Upper lobe of left lung (tissue), 6 donors: ENCODE results near the gene MORC3. TPM values are rescaled to one million over a fixed set of nuclear protein-coding genes. Genes with fewer than 3 reads are reported as not detected.
"Not testable (repeated sequence)": the region's sequence is repeated elsewhere in the genome, so short reads cannot be mapped to it uniquely, and the experiment has no call there.

Source experiments
- ATAC-seq, 2 donors: fragments of 200-7000 bp; cut with Tn5 transposase; one replicate each; pipeline ENCODE4 v1.9.1; 2022; ENCODE audit warnings: mild to moderate bottlenecking in 2 of 2, moderate library complexity in 2 of 2; ENCODE audit not compliant: low FRiP score in 2 of 2
- DNase-seq, 2 donors: peaks; one replicate each; pipeline ENCODE4 v3.0.0-alpha.2; 2019 to 2020
- H3K27ac ChIP-seq, 4 donors: fragments of 200-600 bp; sonication (generic); one replicate each; pipeline ENCODE4 v1.5.1; 2016 to 2019
- H3K27me3 ChIP-seq, 4 donors: fragments of 200-600 bp; sonication (generic); one replicate each; pipeline ENCODE4 v1.5.1; 2017 to 2019
- H3K36me3 ChIP-seq, 4 donors: fragments of 200-600 bp; sonication (generic); one replicate each; pipeline ENCODE4 v1.5.1; 2016 to 2019
- H3K4me1 ChIP-seq, 4 donors: fragments of 200-600 bp; sonication (generic); one replicate each; pipeline ENCODE4 v1.5.1; 2018 to 2019
- H3K4me3 ChIP-seq, 4 donors: fragments of 200-600 bp; sonication (generic); one replicate each; pipeline ENCODE4 v1.5.1; 2017 to 2019; ENCODE audit warnings: mild to moderate bottlenecking in 2 of 4, moderate library complexity in 1 of 4
- H3K9me3 ChIP-seq, 4 donors: fragments of 200-600 bp; sonication (generic); one replicate each; pipeline ENCODE4 v1.5.1; 2018 to 2019
- EP300 ChIP-seq, 4 donors: sonication (generic); formaldehyde crosslinking; IDR thresholded peaks; one replicate each; pipeline ENCODE4 v1.5.1; 2017; ENCODE audit warnings: antibody characterized with exemption in 4 of 4, control low read depth in 2 of 4
- POLR2A ChIP-seq, 4 donors: fragments of 450-650 bp; IDR thresholded peaks; one replicate each; pipeline ENCODE4 v1.5.1; 2016 to 2017; ENCODE audit warnings: antibody characterized with exemption in 4 of 4, mild to moderate bottlenecking in 2 of 4
- POLR2AphosphoS5 ChIP-seq, 2 donors: sonication (generic); formaldehyde crosslinking; IDR thresholded peaks; one replicate each; pipeline ENCODE4 v1.5.1; 2017; ENCODE audit warnings: antibody characterized with exemption in 2 of 2
- WGBS, 2 donors: methylation state at CpG; one replicate each; pipeline ENCODE4 v1.1.5; 2017 to 2018; 5-methylcytosine and 5-hydroxymethylcytosine counted together
- total RNA-seq, 6 donors: library from RNA; depleted of rRNA in 4 of 6; stranded (reverse); fragments of >200 nt in 4 of 6; gene quantifications; one replicate each; pipeline versions ENCODE4 v1.1.0 to v1.2.1, GENCODE V29; 2016 to 2021
- TF ChIP-seq, protein P1 (sequence below), 6 experiments: fragments of 450-650 bp in 4 of 6; fragments of 200-600 bp in 2 of 6; sonication (generic) in 2 of 6; IDR thresholded peaks; one replicate each; pipeline ENCODE4 v1.5.1; 2016 to 2019; ENCODE audit warnings: antibody characterized with exemption in 6 of 6
- donor health status: DM: no; HTN: no; CAD: no; lungs with moderate emphysema.
- donor health status: DM: no; HTN: yes; CAD: no; lungs with severe emphysema.

Gene MORC3
- total RNA-seq, 6 donors from 2014 or later = 26.0 to 62.7 (median 31.5) TPM

DNA sequence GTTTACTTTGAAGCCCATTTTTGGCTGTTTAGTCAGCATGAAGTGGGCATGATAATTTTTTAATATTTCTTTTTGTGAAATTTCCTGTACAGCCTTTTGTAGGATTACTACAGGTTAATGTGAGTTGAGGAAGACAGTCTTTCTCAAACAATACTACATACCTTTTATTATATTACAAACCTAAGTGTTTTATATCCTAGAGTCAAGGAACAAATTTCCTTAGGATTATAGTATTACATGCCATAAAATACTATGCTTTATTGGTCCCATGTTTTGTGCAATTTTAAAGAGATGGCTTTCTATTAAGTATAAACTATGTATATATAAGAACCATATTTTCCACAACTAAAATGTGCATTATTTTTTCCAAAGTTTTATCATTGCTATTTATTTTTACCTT lies 56.0 kb downstream of the MORC3 start:
- Histone ChIP-seq H3K36me3 (peaks cover 32 to 74% (median 47%) of the 10 kb centered on the region in 4 donors), H3K4me3 (no peak overlapping the region)
- no peak for ATAC-seq

DNA sequence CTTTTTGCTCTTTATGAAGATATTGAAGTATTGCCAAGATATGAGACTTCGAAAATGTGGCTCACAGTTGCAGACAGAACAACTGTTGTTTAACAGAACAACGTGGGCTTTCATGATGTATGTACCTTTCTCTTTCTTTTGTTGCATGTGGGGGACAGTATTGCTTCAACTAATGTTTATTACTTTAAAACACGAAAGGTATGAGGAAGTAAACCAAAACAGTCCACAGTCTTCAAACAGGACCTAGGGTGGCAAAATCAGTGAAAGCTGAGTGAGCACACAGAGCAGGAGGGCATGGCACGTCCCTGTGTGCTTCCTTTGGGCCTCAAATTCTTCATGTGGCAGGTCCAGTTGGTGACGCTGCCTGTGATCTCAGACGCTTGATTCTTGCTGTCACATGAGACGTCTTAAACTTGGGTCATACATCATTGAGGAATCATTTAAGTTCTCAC lies 57.4 kb downstream of the MORC3 start:
- H3K27ac ChIP-seq = no peak overlapping the region

More for the DNA sequence above, 56.0 kb downstream of the MORC3 start:
- Histone ChIP-seq H3K27ac (no peak overlapping the region), H3K4me1 (no peaks in the 10 kb centered on the region), H3K9me3 (no peaks in the 10 kb centered on the region), H3K27me3 (no peaks in the 10 kb centered on the region)
- TF ChIP-seq EP300 (IDR thresholded peaks at IDR 0.05) (no peak), POLR2AphosphoS5 (IDR thresholded peaks at IDR 0.05) (no peak), POLR2A (IDR thresholded peaks at IDR 0.05) (no peak)
- TF ChIP-seq, protein P1, sequence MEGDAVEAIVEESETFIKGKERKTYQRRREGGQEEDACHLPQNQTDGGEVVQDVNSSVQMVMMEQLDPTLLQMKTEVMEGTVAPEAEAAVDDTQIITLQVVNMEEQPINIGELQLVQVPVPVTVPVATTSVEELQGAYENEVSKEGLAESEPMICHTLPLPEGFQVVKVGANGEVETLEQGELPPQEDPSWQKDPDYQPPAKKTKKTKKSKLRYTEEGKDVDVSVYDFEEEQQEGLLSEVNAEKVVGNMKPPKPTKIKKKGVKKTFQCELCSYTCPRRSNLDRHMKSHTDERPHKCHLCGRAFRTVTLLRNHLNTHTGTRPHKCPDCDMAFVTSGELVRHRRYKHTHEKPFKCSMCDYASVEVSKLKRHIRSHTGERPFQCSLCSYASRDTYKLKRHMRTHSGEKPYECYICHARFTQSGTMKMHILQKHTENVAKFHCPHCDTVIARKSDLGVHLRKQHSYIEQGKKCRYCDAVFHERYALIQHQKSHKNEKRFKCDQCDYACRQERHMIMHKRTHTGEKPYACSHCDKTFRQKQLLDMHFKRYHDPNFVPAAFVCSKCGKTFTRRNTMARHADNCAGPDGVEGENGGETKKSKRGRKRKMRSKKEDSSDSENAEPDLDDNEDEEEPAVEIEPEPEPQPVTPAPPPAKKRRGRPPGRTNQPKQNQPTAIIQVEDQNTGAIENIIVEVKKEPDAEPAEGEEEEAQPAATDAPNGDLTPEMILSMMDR (IDR thresholded peaks at IDR 0.05) = no peak
- no peak for DNase-seq

GRCh38 chr21:36379251-36379650 lies 59.3 kb downstream of the MORC3 start:
- H3K4me3 ChIP-seq = no peak overlapping the region
- H3K9me3 ChIP-seq = no peaks in the 10 kb centered on the region
- no peak for TF ChIP-seq POLR2A (IDR thresholded peaks at IDR 0.05)
- ATAC-seq (no peak), DNase-seq (no peak)
- H3K27ac ChIP-seq = no peak overlapping the region
- H3K27me3 ChIP-seq = no peaks in the 10 kb centered on the region
- H3K36me3 ChIP-seq = peaks cover 14 to 41% (median 25%) of the 10 kb centered on the region in 4 donors
- no peaks in the 10 kb centered on the region for H3K4me1 ChIP-seq
- WGBS, 2 donors = 95 to 98% methylated on average over 6 of the region's 6 CpGs

More for the DNA sequence above, 57.4 kb downstream of the MORC3 start:
- ATAC-seq = no peak
- Histone ChIP-seq H3K36me3 (peaks cover 32 to 59% (median 40%) of the 10 kb centered on the region in 4 donors), H3K4me1 (no peaks in the 10 kb centered on the region), H3K27me3 (no peaks in the 10 kb centered on the region), H3K9me3 (no peaks in the 10 kb centered on the region), H3K4me3 (no peak overlapping the region)
- TF ChIP-seq, protein P1 (IDR thresholded peaks at IDR 0.05) = no peak
- TF ChIP-seq POLR2A (IDR thresholded peaks at IDR 0.05) = no peak
- TF ChIP-seq POLR2AphosphoS5 (IDR thresholded peaks at IDR 0.05) = no peak
- no peak for TF ChIP-seq EP300 (IDR thresholded peaks at IDR 0.05)
- DNase-seq = no peak
- WGBS, 2 donors = 88 to 95% methylated on average over 7 of the region's 7 CpGs

- TF ChIP-seq EP300 (IDR thresholded peaks at IDR 0.05) = no peak
- TF ChIP-seq POLR2A (IDR thresholded peaks at IDR 0.05) = no peak
- TF ChIP-seq, protein P1 (IDR thresholded peaks at IDR 0.05) = no peak
- no peak for TF ChIP-seq POLR2AphosphoS5 (IDR thresholded peaks at IDR 0.05)
- DNase-seq (no peak), ATAC-seq (no peak)
- Histone ChIP-seq H3K27me3 (no peaks in the 10 kb centered on the region), H3K27ac (no peak overlapping the region), H3K36me3 (peaks cover 6 to 13% (median 10%) of the 10 kb centered on the region in 4 donors), H3K9me3 (no peaks in the 10 kb centered on the region), H3K4me1 (peaks cover 5 to 18% (median 10%) of the 10 kb centered on the region in 4 donors), H3K4me3 (no peak overlapping the region)
- 90 to 93% methylated on average over 8 to 9 of the region's 9 CpGs for WGBS, 2 donors
These were observed 62.0 kb downstream of the MORC3 start for GRCh38 chr21:36381841-36382589.

- H3K36me3 ChIP-seq, ATAC-seq, DNase-seq, H3K4me3 ChIP-seq, H3K27me3 ChIP-seq, H3K27ac ChIP-seq, H3K9me3 ChIP-seq: not testable (repeated sequence)
- 89 to 94% methylated on average over 10 of the region's 10 CpGs for WGBS, 2 donors
- peaks cover 5 to 18% (median 10%) of the 10 kb centered on the region in 4 donors for H3K4me1 ChIP-seq
These were observed 62.7 kb downstream of the MORC3 start for GRCh38 chr21:36382722-36383121.

GRCh38 chr21:36384885-36385232 lies 64.9 kb downstream of the MORC3 start:
- 28 to 30% methylated on average over 8 of the region's 8 CpGs for WGBS, 2 donors
- peaks cover 5 to 23% (median 10%) of the 10 kb centered on the region in 4 donors for H3K4me1 ChIP-seq
- TF ChIP-seq EP300 (IDR thresholded peaks at IDR 0.05) (no peak), POLR2A (IDR thresholded peaks at IDR 0.05) (no peak), POLR2AphosphoS5 (IDR thresholded peaks at IDR 0.05) (no peak)
- TF ChIP-seq, protein P1 (IDR thresholded peaks at IDR 0.05) = no peak
- peak overlapping the region in 3 of 4 donors; percentile 65 to 85 (median 80) for H3K4me3 ChIP-seq
- H3K27me3 ChIP-seq = no peaks in the 10 kb centered on the region
- H3K9me3 ChIP-seq = no peaks in the 10 kb centered on the region
- no peak for ATAC-seq
- DNase-seq = no peak
- no peaks in the 10 kb centered on the region for H3K36me3 ChIP-seq
- H3K27ac ChIP-seq = peak overlapping the region in 1 of 4 donors; percentile 71
